GM19438 (cell line): ENCODE measurements around the gene ATP8A2.

Experiments used
- ATAC-seq: cut with Tn5 transposase; IDR thresholded peaks from one replicate; pipeline ENCODE4 v1.9.1; 2021; ENCODE audit warnings: low read depth; ENCODE audit not compliant: unreplicated experiment

The ATP8A2 gene

DNA sequence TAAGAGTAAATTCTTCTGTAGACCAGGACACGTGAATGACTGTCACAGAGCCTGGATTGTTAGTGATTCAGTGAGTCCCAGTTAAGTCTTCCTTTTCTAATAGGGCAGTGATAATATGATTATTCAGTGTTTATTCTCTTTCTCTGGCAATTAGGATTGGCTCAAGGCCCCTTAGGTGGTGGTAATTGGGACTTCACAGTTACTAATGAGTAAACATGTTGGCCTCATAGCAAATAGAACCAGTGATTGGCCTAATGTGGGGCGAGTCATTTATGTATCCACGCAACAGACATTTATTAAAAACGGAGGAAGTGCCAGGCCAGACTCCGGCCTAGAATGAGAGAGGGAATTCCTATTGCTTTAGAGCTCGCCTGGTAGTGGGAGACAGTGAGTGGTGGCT, 607.6 kb downstream of the ATP8A2 start:
- no peak for ATAC-seq

DNA sequence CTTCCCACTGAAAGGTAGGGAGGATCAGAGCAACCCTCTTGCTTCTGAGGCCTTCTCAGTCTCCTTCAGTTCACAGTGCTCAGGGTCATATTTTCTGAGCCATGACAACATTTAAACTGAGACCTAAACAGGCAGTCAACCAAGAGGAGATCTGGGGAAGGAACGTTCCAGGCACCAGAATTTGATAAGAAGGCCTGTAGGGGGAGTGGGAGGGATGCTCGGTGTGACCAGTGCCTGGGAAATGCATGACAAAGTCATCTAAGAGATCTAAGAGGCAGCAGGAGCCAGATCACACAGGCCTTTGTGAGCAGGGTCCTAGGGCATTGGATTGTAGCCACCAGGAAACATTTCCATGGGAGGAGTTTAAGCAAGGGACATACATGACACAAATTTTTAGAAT, 608.5 kb downstream of the ATP8A2 start:
- ATAC-seq, result no peak

DNA sequence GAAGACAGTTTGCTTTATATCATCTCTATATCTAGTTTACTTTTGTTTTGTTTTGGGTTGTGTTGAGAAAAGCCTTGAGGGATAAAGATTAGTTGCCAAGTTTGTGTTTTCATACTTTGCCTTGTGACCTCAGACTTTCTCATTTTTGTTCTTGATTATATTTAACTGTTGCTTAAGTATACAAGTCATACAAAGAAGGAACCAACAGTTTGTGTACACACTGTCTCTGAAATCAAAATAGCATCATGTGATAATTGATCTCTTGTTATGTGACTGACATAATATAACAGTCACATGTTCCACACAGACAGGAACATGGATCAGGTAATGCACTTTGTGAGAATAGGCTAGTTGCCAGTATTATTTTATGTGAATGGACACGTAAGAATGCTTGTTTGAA, 609.3 kb downstream of the ATP8A2 start:
- no peak for ATAC-seq

DNA sequence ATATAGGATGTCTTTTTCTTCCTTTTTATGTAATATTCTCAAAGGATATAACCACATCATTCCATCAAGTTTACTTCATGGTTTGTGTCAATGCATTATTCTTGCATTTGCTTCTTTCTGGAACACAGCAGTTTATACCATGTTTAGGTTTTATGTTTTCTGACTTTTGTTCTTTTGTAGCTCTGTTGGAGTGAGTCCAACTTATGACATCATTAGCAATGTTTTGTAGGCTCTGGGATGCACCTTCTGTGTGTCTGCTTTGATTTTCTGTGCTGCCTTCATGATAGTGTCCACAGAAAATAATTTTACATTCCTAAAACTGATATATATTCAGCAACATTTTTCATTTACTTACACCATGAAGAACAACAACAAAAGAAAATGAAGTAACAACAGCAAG, 611.1 kb downstream of the ATP8A2 start:
- no peak for ATAC-seq

DNA sequence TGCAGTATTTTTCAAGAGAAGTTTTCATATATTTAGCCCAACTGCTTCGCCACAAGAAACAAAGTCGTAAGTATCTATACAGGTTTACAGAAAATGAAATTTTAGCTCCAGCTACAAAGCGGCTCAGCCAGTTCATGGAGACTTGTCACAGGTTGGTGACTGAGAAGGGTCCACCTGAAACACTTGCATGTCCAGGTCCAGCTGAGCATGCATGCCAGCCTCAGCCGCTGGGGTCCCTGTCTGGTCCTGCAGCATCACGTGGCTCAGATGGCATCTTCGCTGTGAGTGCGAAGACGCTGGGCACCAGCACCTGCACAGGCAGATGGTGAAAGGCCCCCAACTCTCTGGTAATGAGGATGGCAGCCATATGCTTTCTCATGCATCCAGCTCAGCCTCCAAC, 616.2 kb downstream of the ATP8A2 start:
- no peak for ATAC-seq

DNA sequence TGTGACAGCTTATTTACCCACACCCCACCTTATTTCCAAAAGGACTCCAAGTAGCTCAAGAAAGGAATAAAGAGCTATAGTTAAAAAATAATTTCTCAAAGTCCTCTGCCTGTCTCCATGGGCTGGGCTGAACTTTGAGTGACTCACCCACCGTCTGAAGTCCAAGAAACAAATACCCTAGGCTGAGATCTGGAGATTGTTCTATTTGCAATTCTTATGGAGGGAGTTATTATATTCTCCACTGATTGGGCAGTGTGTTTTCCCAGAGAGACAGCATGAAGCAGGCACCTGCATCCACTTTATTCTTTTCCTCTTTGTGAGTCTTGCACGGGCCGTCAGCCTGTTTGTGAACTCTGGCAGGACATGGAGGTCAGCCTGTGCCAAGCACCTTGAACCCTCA, 616.9 kb downstream of the ATP8A2 start:
- no peak for ATAC-seq

DNA sequence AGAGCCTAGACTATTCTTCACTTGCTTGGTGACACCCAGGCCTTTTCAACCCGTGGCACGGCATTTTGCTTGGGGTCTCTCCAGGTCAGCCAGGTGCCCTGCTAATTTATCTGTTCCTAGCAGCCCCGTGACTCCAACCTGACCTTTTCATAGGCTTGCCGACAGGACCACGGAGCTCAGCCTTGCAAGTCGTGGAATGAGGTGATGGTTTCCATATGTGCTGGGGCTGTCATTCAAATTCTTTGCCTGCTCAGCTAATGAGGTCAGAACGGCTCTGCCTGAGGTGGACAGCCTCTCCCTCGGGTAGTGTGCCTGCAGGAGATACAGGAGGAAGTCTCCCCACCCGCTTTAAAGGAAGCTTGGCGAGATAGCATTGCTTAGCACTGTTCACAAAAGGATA, 619.0 kb downstream of the ATP8A2 start:
- no peak for ATAC-seq

DNA sequence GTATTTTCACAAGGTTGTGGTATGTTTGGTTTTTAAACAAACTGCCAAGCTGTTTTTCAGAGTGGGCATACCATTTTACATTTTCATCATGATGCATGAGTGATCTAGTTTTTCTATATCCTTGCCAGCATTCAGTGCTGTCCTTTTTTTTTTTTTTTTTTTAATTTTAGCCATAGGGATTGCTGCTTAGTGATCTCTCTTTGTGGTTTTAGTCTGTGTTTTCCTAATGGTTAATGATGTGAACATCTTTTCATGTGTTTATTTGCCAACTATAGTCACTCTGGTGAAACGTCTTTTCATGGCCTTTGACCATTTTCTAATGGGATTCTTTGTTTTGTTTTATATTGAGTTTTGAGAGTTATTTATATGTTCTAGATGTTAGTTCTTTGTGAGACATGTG, 620.3 kb downstream of the ATP8A2 start:
- no peak for ATAC-seq

DNA sequence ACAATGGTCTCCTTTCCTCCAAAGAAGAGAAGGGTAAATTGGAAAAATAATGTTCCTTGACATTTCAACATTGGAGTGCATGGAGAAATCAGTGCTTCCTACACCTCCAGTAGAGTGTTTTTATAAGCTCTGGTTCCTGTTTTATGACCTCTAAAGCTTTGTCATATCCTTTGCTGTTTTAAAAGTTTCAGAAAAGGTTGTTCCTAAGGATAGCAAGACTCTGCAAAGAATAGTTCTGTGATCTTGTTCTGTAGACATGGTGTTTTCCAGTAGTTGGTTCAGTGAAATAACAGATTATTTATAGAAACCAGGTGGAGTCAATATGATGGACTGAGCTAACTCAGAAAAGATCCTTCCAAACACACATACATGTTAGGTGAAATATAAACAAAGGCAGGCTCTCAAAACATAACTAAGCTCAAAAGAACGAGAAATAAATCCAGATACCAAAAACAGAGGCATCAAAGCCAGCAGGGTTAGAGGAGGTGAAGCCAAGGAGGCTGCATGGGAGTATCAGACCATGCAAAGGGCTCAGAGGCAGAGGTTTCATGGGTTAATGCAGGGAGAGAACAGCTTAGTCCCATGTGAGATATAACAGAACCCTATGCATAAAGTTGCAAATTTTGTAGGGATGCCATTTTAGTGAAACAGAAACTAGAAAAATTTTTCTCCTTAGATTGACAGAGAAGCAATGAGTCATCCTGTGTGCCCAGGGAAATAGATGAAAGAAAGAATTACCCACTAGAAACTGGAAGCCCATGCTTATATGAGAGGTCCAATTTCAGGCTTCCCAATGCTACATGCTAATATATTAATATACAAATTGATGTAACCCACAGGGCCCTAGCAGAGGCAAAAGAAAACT, 635.7 kb downstream of the ATP8A2 start:
- no peak for ATAC-seq

DNA sequence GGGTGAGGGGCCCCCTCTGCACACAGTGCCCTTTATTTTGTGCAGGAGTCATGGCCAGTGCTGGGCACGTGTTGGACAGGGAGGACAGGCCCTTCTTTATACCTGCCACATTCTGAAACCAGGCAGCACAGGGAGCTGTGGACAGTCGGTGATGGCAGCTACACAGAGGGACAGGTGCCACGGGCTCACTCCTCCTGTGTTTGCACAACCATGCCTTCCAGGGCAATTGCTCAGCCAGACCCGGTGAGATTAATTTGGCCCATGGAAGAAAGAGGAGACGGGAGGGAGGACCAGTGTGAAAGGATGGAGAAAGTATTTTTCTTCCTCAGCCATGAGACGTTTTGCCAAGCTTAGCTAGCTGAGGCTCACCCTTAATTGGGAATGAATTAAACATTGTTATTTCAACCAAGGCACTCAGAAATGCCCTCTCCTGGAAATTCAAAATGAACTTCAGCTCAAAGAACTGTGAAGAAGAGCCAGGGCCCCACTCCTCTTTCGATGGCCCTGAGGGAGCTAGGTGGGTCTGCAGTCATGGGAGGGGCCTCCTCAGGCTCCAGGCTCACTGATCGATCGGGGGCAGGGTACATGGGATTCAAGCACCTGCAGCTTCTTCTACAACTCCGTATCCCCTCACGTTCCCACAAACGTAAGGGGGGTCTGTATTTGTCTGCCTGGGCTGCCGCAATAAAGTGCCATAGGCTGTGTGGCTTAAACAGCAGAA, 638.9 kb downstream of the ATP8A2 start:
- ATAC-seq, result no peak

DNA sequence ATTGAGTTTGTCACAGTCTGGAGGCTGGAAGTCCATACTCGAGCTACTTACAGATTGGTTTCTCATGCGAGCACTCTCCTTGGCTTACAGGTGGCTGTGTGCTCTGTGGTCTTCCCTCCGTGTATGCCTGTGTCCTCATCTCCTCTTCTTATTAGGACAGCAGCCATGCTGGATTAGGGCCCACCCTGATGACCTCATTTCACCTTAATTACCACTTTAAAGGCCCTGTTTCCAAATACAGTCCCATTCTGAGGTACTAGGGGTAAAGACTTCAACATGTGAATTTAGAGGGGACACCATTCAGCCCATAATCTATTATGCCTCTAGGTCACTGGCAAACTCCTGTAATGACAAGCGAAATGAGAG, 639.4 kb downstream of the ATP8A2 start:
- no peak for ATAC-seq

DNA sequence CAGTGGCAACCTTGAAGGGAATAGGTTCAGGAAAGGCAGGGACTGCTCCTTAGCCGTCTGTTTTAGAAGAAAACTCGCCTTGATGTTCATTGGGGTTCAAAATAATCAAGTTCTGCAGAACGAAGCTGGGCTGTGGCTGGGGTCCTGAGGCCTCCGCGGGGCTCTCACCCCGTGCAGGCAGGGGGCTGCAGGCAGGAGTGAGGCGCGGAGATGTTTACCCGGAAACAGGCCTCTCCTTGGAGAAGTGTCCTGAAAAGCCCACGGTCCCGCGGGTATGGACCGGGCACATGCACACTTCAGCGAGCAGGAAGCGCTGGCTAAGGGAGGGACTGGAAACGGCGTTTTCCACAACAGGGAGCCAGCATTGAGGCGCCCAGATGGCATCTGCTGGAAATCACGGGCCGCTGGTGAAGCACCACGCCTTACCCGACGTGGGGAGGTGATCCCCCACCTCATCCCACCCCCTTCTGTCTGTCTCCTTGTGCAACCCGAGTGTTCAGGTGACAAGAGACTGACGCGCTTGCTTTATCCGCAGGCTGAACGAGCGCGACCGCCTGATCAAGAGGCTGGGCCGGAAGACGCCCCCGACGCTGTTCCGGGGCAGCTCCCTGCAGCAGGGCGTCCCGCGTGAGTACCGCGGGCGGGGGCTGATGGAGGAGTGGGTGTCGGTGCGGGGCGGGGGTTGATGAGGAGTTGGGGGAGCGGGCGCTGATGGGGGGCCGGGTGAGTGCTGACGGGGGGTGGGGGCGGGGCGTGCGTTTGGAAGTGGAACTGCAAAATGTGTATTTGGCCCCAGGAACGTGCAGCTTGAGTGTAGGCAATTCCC, 640.4 kb downstream of the ATP8A2 start:
- ATAC-seq, result no peak

DNA sequence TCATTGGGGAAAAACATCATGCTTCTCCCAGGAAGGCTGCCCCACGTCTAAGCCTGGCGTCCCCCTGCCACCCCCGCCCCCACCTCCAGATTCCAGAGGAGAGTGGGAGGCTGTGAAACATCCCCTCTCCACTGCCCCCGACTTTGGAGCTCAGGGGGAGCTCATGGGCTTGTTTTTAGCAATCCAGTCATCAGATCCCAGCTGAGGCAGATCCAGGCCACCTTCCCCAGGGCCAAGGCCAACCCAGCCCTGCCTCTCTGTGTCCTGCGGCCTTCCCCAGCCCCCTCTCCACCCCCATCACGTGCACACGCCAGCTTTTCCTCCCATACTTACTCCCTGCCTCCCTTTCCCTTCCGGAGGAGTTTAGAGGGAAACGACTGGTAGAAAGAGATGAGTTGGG, 641.2 kb downstream of the ATP8A2 start:
- no peak for ATAC-seq

DNA sequence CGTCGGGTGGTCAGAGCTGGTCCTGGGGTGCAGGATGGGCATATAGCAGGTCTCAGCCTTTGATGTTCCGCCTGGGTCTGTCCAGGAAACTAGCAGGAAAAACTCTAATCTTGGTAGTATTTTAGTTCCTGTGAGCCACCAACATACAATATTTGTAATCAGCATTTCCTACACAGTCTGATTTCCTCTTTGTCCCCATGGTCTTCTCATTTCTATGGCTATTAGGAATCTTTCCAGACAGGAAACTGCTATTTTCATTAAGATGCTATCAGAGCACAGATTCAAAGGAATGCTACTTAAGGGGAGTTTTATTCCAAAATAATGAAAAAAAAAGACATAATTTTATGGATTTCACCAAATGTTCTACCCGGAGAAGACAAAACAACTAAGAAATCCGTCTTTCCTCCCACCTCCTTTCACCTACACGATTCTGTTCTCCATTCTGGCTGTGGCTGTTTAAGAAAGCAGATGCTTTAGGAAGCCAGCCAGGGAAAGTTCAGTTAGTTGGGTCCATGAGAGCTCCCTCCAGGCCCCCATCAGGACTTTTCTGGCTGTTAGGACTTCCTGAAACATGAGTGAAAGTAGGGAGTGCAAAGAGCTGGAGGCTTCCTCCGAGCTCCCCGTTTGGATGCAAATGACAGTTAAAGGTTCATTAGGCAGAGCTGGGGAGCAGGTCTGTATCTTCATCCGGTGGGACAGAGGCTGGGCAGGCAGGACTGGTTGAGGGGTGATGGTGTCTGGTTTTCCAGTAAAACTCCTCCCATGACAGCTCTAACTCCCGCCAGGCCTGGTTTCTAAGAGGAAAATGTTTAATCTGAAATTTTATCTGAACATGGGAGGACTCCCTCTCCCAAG, 643.7 kb downstream of the ATP8A2 start:
- no peak for ATAC-seq

DNA sequence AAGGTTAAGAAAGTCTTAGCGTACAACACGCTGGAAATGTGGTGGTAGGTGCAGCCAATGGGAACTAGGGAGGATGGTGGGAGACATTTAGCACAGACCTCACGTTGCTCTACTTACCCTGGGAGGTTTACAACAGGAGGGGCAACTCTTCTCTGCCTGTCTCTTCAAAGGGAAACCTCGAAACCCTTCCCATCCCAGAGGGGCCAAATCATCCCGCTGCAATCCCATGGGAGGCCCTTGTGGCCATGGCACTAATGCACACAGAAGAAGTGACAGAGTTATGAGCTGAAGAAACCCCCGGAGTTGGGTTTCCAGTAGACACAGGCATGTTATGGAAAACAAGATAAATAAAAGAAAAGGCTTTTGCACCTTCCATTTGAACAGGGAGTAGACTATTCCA, 644.4 kb downstream of the ATP8A2 start:
- ATAC-seq, result no peak

DNA sequence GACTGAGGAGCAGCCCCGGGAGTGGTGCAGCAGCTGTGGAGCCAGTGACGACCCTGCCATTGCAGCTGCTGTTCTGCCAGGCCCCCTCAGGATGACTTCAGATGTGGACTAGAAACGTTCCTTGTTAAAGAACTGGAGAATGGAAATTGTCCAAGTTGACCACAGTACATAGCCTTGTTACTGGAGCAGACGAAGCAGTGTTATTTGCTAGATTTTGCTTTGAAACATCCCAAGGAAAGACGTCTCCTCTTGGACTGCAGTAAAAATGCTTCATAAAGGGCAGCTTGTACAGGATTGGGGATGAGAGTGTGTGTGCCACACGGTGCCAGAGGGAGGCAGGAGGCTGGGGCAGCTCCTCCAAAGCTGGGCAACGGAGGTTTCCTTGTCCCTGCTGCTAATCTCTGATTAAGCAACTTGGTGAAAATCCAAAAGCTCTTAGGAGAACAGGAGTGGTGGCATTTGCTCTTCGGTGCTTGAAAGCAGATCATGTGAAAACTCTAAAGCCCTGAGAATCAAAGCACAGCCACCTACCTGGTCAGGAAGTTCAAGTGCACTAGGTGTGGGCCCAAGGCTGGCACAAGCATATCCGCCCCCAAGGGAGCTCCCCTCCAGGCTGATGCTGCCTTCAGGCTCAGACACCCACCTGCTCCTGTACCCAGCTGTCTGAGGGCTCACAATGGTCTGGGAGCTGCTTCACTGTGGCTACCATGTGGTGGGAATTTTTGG, 645.6 kb downstream of the ATP8A2 start:
- no peak for ATAC-seq

DNA sequence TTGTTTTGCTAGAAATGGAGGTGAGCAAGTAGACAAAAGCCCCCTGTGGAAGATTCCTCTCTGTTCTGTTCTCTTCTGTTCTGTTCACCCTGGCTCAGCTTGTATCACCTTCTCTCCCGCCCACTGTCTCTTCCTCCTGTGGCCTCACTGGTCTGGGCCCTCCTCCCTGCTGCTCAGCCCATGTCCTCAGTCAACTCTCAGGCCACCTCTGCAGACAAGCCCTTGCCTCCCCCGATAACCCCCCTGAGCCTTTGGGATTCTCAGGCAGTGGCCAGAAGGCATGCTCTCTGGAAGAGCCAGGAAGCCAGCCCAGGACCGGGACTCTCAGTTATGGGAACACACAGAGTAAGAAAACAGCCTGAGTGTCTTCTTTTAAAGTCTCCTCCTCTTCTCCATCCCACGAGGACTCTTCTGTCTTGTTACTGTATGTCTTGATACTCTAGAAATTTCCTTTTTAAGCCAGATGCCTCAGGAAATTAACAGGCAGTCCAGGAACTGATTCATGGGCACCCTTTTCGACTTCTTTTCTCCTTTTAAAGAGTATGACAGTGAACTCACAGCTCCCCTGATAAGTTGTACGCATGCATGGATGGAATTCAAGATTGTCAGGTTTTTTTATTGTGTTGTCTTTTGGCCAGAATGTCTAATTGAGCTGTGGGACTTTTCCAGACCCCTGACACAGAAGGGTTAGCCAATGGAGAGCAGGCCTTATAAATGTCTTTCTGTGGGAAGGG, 646.3 kb downstream of the ATP8A2 start:
- no peak for ATAC-seq

DNA sequence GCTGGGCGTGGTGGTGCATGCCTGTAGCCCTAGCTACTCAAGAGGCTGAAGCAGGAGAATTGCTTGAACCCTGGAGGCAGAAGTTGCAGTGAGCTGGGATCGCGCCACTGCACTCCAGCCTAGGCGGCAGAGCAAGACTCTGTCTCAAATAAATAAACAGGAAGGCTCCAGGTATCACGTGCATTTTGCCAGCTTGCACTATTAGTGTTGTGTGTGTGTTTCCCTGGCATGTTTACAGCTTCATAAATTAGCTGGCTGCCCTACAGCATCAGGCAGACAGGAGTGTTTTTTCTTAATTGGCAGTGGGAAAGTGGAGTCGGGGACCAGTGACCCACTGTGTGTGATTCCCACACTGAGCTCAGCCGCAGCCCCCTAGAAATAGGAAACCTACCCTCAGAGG, 647.5 kb downstream of the ATP8A2 start:
- no peak for ATAC-seq
